HG03354 (cell line): Measurements from ENCODE around the gene CLRN3.

Experiments
- ATAC-seq: cut with Tn5 transposase; IDR thresholded peaks from one replicate; pipeline ENCODE4 v1.9.1; 2021; ENCODE audit warnings: mild to moderate bottlenecking; ENCODE audit not compliant: unreplicated experiment, poor library complexity, severe bottlenecking

Gene CLRN3

GRCh38 chr10:127880557-127880956, 12.2 kb downstream of the CLRN3 start:
- ATAC-seq = no peak

- ATAC-seq = no peak
Observed at GRCh38 chr10:127878475-127879055, 14.2 kb downstream of the CLRN3 start.

GRCh38 chr10:127877699-127878098, 15.0 kb downstream of the CLRN3 start:
- no peak for ATAC-seq

GRCh38 chr10:127877116-127877515, 15.6 kb downstream of the CLRN3 start:
- no peak for ATAC-seq

GRCh38 chr10:127875916-127876315, 16.8 kb downstream of the CLRN3 start:
- ATAC-seq = no peak

- no peak for ATAC-seq
Observed at GRCh38 chr10:127875449-127875765, 17.3 kb downstream of the CLRN3 start.

- no peak for ATAC-seq
Observed at GRCh38 chr10:127874671-127875448, 17.9 kb downstream of the CLRN3 start.

GRCh38 chr10:127873901-127874470, 18.8 kb downstream of the CLRN3 start:
- no peak for ATAC-seq

- no peak for ATAC-seq
Observed at GRCh38 chr10:127872871-127873600, 19.7 kb downstream of the CLRN3 start.

GRCh38 chr10:127872011-127872761, 20.6 kb downstream of the CLRN3 start:
- no peak for ATAC-seq

- no peak for ATAC-seq
Observed at GRCh38 chr10:127871631-127872010, 21.1 kb downstream of the CLRN3 start.

- ATAC-seq = no peak
Observed at GRCh38 chr10:127869329-127869728, 23.4 kb downstream of the CLRN3 start.

GRCh38 chr10:127867805-127868204, 24.9 kb downstream of the CLRN3 start:
- ATAC-seq = no peak

- ATAC-seq = no peak
Observed at GRCh38 chr10:127866276-127867013, 26.3 kb downstream of the CLRN3 start.

GRCh38 chr10:127863231-127863825, 29.4 kb downstream of the CLRN3 start:
- ATAC-seq = no peak

- ATAC-seq = no peak
Observed at GRCh38 chr10:127860592-127860991, 32.1 kb downstream of the CLRN3 start.

- no peak for ATAC-seq
Observed at GRCh38 chr10:127855976-127856375, 36.8 kb downstream of the CLRN3 start.

GRCh38 chr10:127855591-127855881, 37.2 kb downstream of the CLRN3 start:
- no peak for ATAC-seq
